Smooth muscle cell (in vitro differentiated cells): ENCODE data around the gene TRIO. TPM values are rescaled to one million over a fixed set of nuclear protein-coding genes. Genes with fewer than 3 reads are reported as not detected.

ENCODE experiments used
- DNase-seq: peaks from one replicate; lab custom pipeline; 2025; ENCODE audit not compliant: unreplicated experiment; lab: John Stamatoyannopoulos, UW
- H2AFZ ChIP-seq: fragments of 200-600 bp; sonication (generic); 2 replicates; pipeline ENCODE4 v1.6.0; 2016; ENCODE audit warnings: antibody characterized with exemption, low read depth, mild to moderate bottlenecking
- H3F3A ChIP-seq: fragments of 200-600 bp; sonication (generic); 2 replicates; pipeline ENCODE4 v1.6.0; 2017; ENCODE audit warnings: antibody characterized with exemption, low read depth
- H3K27ac ChIP-seq: fragments of 200-600 bp; sonication (generic); 2 replicates; pipeline ENCODE4 v1.5.1; 2016; ENCODE audit warnings: low read depth, mild to moderate bottlenecking
- H3K27me3 ChIP-seq: fragments of 200-600 bp; sonication (generic); 2 replicates; pipeline ENCODE4 v1.6.1; 2016; ENCODE audit warnings: low read depth, mild to moderate bottlenecking
- H3K36me3 ChIP-seq: fragments of 200-600 bp; sonication (generic); 2 replicates; pipeline ENCODE4 v1.5.1; 2016; ENCODE audit warnings: low read depth
- H3K4me1 ChIP-seq: fragments of 200-600 bp; sonication (generic); 2 replicates; pipeline ENCODE4 v1.5.1; 2016; ENCODE audit warnings: low read depth
- H3K4me2 ChIP-seq: fragments of 200-600 bp; sonication (generic); 2 replicates; pipeline ENCODE4 v1.6.0; 2016; ENCODE audit warnings: mild to moderate bottlenecking
- H3K4me3 ChIP-seq: fragments of 200-600 bp; sonication (generic); 2 replicates; pipeline ENCODE4 v1.5.1; 2016; ENCODE audit warnings: mild to moderate bottlenecking
- H3K79me2 ChIP-seq: fragments of 200-600 bp; sonication (generic); 2 replicates; pipeline ENCODE4 v1.6.0; 2016; ENCODE audit warnings: low read depth, mild to moderate bottlenecking
- H3K9ac ChIP-seq: fragments of 200-600 bp; sonication (generic); 2 replicates; pipeline ENCODE4 v1.6.0; 2016; ENCODE audit warnings: low read depth
- H3K9me3 ChIP-seq: fragments of 200-600 bp; sonication (generic); replicated peaks from 2 replicates; pipeline ENCODE4 v1.5.1; 2016; ENCODE audit warnings: low read depth
- H4K20me1 ChIP-seq: fragments of 200-600 bp; sonication (generic); 2 replicates; pipeline ENCODE4 v1.6.0; 2016; ENCODE audit warnings: low read depth
- WGBS: methylation state at CpG from one replicate; pipeline ENCODE4 v1.1.7; 2016; ENCODE audit warnings: low lambda C conversion rate; 5-methylcytosine and 5-hydroxymethylcytosine counted together
- polyA plus RNA-seq: library from polyadenylated mRNA; unstranded; fragments of >200 nt; fragmentation: Nextera tagmentation; extraction: Ambion mirVana; gene quantifications from 2 replicates; pipeline ENCODE4 v1.2.1, GENCODE V29; 2016
- total RNA-seq: library from RNA; depleted of rRNA; stranded (reverse); fragments of >200 nt; gene quantifications from 2 replicates; pipeline ENCODE4 v1.2.3, GENCODE V29; 2014
- TF ChIP-seq, protein P1 (sequence below): fragments of 200-600 bp; sonication (generic); IDR thresholded peaks from 2 replicates; pipeline ENCODE4 v1.5.1; 2017; ENCODE audit warnings: borderline replicate concordance, mild to moderate bottlenecking, antibody characterized with exemption; ENCODE audit not compliant: insufficient read depth, poor library complexity, severe bottlenecking

The TRIO gene
- total and polyA plus RNA-seq, 2 experiments from 2014 or later = 10.2 to 118 TPM

DNA sequence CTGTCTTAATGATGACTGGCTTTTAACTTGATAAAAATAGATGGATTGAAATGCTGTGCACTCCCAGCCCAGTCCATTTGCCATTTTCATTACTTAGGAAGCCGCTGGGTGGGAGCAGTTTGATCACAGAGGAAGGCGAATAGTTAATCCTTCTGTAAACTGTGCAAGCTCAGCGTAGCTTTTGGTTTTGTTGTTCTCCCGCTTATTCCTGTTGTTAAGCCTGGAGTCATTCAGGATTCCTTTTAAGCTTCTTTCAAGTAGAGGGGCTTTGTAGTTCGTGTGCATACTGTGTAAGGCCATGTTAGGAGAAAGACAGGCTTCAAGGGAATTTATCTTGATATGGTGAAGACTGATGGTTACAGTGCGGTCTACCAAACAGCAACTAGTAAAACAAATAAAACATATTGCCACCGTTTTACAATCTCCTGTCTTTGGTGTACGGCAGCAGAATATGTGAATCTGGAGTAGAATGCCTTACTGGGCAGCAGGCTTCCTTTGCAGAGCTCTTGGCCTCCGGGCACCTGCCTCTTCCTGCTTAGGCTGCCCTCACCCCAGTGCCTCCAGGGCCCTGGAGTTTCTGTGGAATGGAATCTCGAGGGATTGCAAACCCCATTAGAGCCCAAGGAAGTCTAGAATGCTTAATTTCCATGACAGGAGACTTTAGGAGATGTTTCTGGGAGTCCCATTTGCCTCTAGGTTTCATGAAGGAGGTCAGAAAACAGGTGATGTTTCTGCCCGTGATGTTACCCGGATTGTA is 141.4 kb downstream of the TRIO start:
- Histone ChIP-seq H3K27ac (peak overlapping the region; percentile 5), H3K4me3 (no peak overlapping the region), H3K79me2 (peaks cover 29% of the 10 kb centered on the region), H2AFZ (no peak overlapping the region), H3K4me2 (peak overlapping the region; percentile 64), H3K4me1 (peaks cover 23% of the 10 kb centered on the region), H3F3A (peaks cover 13% of the 10 kb centered on the region), H4K20me1 (peaks cover 100% of the 10 kb centered on the region), H3K27me3 (no peaks in the 10 kb centered on the region), H3K9me3 (no peaks in the 10 kb centered on the region), H3K36me3 (peaks cover 12% of the 10 kb centered on the region), H3K9ac (no peak overlapping the region)
- DNase-seq = no peak
- TF ChIP-seq, protein P1, sequence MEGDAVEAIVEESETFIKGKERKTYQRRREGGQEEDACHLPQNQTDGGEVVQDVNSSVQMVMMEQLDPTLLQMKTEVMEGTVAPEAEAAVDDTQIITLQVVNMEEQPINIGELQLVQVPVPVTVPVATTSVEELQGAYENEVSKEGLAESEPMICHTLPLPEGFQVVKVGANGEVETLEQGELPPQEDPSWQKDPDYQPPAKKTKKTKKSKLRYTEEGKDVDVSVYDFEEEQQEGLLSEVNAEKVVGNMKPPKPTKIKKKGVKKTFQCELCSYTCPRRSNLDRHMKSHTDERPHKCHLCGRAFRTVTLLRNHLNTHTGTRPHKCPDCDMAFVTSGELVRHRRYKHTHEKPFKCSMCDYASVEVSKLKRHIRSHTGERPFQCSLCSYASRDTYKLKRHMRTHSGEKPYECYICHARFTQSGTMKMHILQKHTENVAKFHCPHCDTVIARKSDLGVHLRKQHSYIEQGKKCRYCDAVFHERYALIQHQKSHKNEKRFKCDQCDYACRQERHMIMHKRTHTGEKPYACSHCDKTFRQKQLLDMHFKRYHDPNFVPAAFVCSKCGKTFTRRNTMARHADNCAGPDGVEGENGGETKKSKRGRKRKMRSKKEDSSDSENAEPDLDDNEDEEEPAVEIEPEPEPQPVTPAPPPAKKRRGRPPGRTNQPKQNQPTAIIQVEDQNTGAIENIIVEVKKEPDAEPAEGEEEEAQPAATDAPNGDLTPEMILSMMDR = no peak
- WGBS = 35% methylated on average over 12 of the region's 12 CpGs

DNA sequence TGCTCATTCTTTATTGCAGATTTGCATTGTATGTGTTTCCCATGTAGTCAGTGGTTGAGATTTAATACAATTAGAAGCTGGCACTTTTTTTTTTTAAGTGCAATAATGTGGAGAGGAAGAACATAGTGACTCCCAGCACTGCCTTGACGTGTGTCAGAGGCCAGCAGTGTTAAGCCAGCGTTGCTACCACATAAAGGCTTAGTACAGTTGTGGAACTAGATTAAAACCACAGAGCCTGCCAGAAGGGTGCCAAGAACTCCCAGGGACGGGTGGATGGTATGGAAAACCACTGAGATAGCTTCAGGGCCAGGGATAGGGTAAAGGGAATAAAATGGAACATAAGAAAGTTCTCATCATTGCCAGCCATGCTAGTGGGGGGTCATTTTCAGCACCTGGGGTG is 142.9 kb downstream of the TRIO start:
- Histone ChIP-seq H3K9ac (no peak overlapping the region), H3K9me3 (no peaks in the 10 kb centered on the region), H3K4me3 (no peak overlapping the region), H3K4me1 (peaks cover 23% of the 10 kb centered on the region), H2AFZ (no peak overlapping the region), H3K27me3 (no peaks in the 10 kb centered on the region), H3K36me3 (peaks cover 8% of the 10 kb centered on the region), H3K79me2 (peaks cover 17% of the 10 kb centered on the region), H3K4me2 (no peak overlapping the region), H3F3A (peaks cover 13% of the 10 kb centered on the region), H3K27ac (no peak overlapping the region), H4K20me1 (peaks cover 100% of the 10 kb centered on the region)
- WGBS = 29% methylated on average over 3 of the region's 3 CpGs
- TF ChIP-seq, protein P1 = no peak
- no peak for DNase-seq

DNA sequence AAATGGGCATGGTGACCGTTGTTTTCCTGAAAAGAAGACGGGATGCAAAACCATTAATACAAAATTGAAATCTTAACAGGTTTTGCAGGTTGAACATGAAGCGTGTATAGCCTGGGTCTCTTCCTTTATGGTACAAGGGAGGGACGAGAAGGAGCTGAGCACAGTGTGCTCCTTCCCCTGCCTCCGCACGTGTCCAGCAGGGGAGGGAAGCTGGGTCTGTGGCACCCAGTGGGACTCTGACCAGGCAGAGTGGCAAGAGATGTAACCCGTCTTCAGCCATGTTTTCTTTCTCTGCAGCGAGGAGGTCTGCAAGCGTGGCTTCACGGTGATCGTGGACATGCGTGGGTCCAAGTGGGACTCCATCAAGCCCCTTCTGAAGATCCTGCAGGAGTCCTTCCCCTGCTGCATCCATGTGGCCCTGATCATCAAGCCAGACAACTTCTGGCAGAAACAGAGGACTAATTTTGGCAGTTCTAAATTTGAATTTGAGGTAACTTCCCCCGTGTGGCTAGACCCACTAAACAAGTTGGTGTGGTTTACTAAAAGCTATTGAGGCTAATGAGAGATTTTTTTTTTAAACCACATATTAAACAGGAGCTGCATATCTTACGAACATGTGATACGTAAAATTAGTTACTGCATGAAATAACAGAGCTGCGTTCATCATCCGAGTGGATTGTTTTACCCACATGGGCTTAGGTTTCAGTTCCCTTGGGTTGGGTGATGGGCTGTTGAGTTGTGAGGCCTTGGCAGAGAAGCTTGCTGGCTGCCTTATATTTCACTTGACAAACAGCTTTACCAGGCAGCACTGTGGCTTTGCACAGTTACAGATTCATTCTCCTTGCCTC is 143.7 kb downstream of the TRIO start:
- H3F3A ChIP-seq = peaks cover 13% of the 10 kb centered on the region
- peaks cover 9% of the 10 kb centered on the region for H3K36me3 ChIP-seq
- H2AFZ ChIP-seq = no peak overlapping the region
- no peak for DNase-seq
- H3K79me2 ChIP-seq = peaks cover 16% of the 10 kb centered on the region
- no peak overlapping the region for H3K27ac ChIP-seq
- H3K4me1 ChIP-seq = peaks cover 23% of the 10 kb centered on the region
- no peak overlapping the region for H3K4me2 ChIP-seq
- no peaks in the 10 kb centered on the region for H3K27me3 ChIP-seq
- no peak overlapping the region for H3K9ac ChIP-seq
- peaks cover 98% of the 10 kb centered on the region for H4K20me1 ChIP-seq
- H3K9me3 ChIP-seq = no peaks in the 10 kb centered on the region
- WGBS = 92% methylated on average over 17 of the region's 17 CpGs
- H3K4me3 ChIP-seq = no peak overlapping the region
- TF ChIP-seq, protein P1 = no peak
